Measurements from ENCODE around the gene POLR2L.

The POLR2L gene

GRCh38 chr11:837189-837989 lies 4.9 kb downstream of the POLR2L start (continued):
- TF ChIP-seq TOX (CRISPR knock-in tag; IDR thresholded peaks at IDR 0.05; ENCODE audit: borderline replicate concordance) (no peak), TSHZ2 (CRISPR knock-in tag; IDR thresholded peaks at IDR 0.05) (no peak), ZNF8 (CRISPR knock-in tag; IDR thresholded peaks at IDR 0.05) (no peak), ZFP30 (CRISPR knock-in tag; IDR thresholded peaks at IDR 0.05) (no peak)

GRCh38 chr11:836700-837099 lies 5.6 kb downstream of the POLR2L start:
- TF ChIP-seq ARNTL (CRISPR knock-in tag; IDR thresholded peaks at IDR 0.05; ENCODE audit: borderline replicate concordance, low read depth): no peak
- no peak for TF ChIP-seq PATZ1 (CRISPR knock-in tag; IDR thresholded peaks at IDR 0.05; ENCODE audit: borderline replicate concordance)
- no peak for TF ChIP-seq TCF4 (CRISPR knock-in tag; IDR thresholded peaks at IDR 0.05; ENCODE audit: borderline replicate concordance)
- no peak for TF ChIP-seq BACH2 (CRISPR knock-in tag; IDR thresholded peaks at IDR 0.05; ENCODE audit: borderline replicate concordance)
- TF ChIP-seq GLIS3 (CRISPR knock-in tag; IDR thresholded peaks at IDR 0.05): no peak
- no peak for TF ChIP-seq TSHZ2 (CRISPR knock-in tag; IDR thresholded peaks at IDR 0.05)
- no peak for TF ChIP-seq ZNF8 (CRISPR knock-in tag; IDR thresholded peaks at IDR 0.05)
- no peak for TF ChIP-seq CSDC2 (CRISPR knock-in tag; IDR thresholded peaks at IDR 0.05)
- TF ChIP-seq OSR1 (CRISPR knock-in tag; IDR thresholded peaks at IDR 0.05): no peak
- no peak for TF ChIP-seq ESRRG (CRISPR knock-in tag; IDR thresholded peaks at IDR 0.05)
- no peak for TF ChIP-seq ZC3H10 (CRISPR knock-in tag; IDR thresholded peaks at IDR 0.05)
- no peak for TF ChIP-seq ISL1 (CRISPR knock-in tag; IDR thresholded peaks at IDR 0.05)
- TF ChIP-seq TOX (CRISPR knock-in tag; IDR thresholded peaks at IDR 0.05; ENCODE audit: borderline replicate concordance): no peak
- TF ChIP-seq ZNF565 (CRISPR knock-in tag; conservative IDR thresholded peaks at IDR 0.05; ENCODE audit: low read depth): no peak
- TF ChIP-seq PPARA (CRISPR knock-in tag; IDR thresholded peaks at IDR 0.05; ENCODE audit: borderline replicate concordance): no peak
- ATAC-seq: no peak

- TF ChIP-seq CSRNP3 (CRISPR knock-in tag; IDR thresholded peaks at IDR 0.05) (no peak), ZNF565 (CRISPR knock-in tag; conservative IDR thresholded peaks at IDR 0.05; ENCODE audit: low read depth) (no peak), PATZ1 (CRISPR knock-in tag; IDR thresholded peaks at IDR 0.05; ENCODE audit: borderline replicate concordance) (no peak), BACH2 (CRISPR knock-in tag; IDR thresholded peaks at IDR 0.05; ENCODE audit: borderline replicate concordance) (no peak), ARNTL (CRISPR knock-in tag; IDR thresholded peaks at IDR 0.05; ENCODE audit: borderline replicate concordance, low read depth) (no peak), GLIS3 (CRISPR knock-in tag; IDR thresholded peaks at IDR 0.05) (no peak), CSDC2 (CRISPR knock-in tag; IDR thresholded peaks at IDR 0.05) (no peak), ZFP30 (CRISPR knock-in tag; IDR thresholded peaks at IDR 0.05) (no peak), ISL1 (CRISPR knock-in tag; IDR thresholded peaks at IDR 0.05) (no peak), TCF4 (CRISPR knock-in tag; IDR thresholded peaks at IDR 0.05; ENCODE audit: borderline replicate concordance) (no peak), ZC3H10 (CRISPR knock-in tag; IDR thresholded peaks at IDR 0.05) (no peak), ZFP3 (CRISPR knock-in tag; IDR thresholded peaks at IDR 0.05) (no peak), POU6F1 (CRISPR knock-in tag; IDR thresholded peaks at IDR 0.05; ENCODE audit: borderline replicate concordance, low read depth) (no peak), ESRRG (CRISPR knock-in tag; IDR thresholded peaks at IDR 0.05) (no peak)
- no peak for ATAC-seq
These were observed 6.1 kb downstream of the POLR2L start for GRCh38 chr11:836274-836673.

Data from SK-N-SH treated with all-trans-retinoic acid at 6 μM for 48 hours (cell line).